Astrocyte (in vitro differentiated cells and primary cell): Measurements from ENCODE around the gene POLDIP3.

ENCODE experiments used
- EZH2 ChIP-seq: IDR thresholded peaks from 2 replicates; pipeline ENCODE4 v1.6.1; 2012; ENCODE audit warnings: mild to moderate bottlenecking, low read length, inconsistent platforms; ENCODE audit not compliant: insufficient read depth
- TF ChIP-seq, protein P1 (sequence below): IDR thresholded peaks from 2 replicates; pipeline ENCODE4 v1.5.1; 2011; ENCODE audit warnings: low read depth, mild to moderate bottlenecking, inconsistent platforms, low read length, moderate library complexity; ENCODE audit not compliant: insufficient read depth

DNA sequence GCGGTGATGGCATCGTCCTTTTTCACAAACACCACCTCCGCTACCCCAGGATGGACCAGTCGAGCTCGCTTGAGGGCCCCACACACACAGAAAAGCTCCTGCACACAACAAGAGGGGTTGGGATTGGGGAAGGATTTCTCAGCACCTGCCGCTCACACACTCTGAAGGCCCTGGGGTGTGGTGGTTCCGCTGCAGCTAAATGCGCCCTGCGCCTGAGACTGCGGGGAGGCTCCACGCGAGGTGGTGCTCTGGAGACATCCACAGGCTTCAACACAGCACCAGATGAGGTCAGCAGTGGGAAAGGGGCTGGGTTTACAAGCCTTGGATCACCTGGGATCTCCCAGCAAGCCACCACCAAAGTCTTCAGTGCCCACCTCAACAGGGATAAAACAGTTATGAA is 22.7 kb downstream of the POLDIP3 start:
- TF ChIP-seq, protein P1, sequence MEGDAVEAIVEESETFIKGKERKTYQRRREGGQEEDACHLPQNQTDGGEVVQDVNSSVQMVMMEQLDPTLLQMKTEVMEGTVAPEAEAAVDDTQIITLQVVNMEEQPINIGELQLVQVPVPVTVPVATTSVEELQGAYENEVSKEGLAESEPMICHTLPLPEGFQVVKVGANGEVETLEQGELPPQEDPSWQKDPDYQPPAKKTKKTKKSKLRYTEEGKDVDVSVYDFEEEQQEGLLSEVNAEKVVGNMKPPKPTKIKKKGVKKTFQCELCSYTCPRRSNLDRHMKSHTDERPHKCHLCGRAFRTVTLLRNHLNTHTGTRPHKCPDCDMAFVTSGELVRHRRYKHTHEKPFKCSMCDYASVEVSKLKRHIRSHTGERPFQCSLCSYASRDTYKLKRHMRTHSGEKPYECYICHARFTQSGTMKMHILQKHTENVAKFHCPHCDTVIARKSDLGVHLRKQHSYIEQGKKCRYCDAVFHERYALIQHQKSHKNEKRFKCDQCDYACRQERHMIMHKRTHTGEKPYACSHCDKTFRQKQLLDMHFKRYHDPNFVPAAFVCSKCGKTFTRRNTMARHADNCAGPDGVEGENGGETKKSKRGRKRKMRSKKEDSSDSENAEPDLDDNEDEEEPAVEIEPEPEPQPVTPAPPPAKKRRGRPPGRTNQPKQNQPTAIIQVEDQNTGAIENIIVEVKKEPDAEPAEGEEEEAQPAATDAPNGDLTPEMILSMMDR: no peak
- TF ChIP-seq EZH2: no peak
